HG02588 (cell line): Measurements from ENCODE around the gene TOP2B.
A peak's percentile ranks its signal among the peaks of the same experiment; 100 is the strongest.

Experiments used
- ATAC-seq: cut with Tn5 transposase; IDR thresholded peaks from one replicate; pipeline ENCODE4 v1.9.1; 2021; ENCODE audit warnings: mild to moderate bottlenecking, moderate library complexity; ENCODE audit not compliant: unreplicated experiment

The TOP2B gene, protein sequence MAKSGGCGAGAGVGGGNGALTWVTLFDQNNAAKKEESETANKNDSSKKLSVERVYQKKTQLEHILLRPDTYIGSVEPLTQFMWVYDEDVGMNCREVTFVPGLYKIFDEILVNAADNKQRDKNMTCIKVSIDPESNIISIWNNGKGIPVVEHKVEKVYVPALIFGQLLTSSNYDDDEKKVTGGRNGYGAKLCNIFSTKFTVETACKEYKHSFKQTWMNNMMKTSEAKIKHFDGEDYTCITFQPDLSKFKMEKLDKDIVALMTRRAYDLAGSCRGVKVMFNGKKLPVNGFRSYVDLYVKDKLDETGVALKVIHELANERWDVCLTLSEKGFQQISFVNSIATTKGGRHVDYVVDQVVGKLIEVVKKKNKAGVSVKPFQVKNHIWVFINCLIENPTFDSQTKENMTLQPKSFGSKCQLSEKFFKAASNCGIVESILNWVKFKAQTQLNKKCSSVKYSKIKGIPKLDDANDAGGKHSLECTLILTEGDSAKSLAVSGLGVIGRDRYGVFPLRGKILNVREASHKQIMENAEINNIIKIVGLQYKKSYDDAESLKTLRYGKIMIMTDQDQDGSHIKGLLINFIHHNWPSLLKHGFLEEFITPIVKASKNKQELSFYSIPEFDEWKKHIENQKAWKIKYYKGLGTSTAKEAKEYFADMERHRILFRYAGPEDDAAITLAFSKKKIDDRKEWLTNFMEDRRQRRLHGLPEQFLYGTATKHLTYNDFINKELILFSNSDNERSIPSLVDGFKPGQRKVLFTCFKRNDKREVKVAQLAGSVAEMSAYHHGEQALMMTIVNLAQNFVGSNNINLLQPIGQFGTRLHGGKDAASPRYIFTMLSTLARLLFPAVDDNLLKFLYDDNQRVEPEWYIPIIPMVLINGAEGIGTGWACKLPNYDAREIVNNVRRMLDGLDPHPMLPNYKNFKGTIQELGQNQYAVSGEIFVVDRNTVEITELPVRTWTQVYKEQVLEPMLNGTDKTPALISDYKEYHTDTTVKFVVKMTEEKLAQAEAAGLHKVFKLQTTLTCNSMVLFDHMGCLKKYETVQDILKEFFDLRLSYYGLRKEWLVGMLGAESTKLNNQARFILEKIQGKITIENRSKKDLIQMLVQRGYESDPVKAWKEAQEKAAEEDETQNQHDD (N-terminal part only)

DNA sequence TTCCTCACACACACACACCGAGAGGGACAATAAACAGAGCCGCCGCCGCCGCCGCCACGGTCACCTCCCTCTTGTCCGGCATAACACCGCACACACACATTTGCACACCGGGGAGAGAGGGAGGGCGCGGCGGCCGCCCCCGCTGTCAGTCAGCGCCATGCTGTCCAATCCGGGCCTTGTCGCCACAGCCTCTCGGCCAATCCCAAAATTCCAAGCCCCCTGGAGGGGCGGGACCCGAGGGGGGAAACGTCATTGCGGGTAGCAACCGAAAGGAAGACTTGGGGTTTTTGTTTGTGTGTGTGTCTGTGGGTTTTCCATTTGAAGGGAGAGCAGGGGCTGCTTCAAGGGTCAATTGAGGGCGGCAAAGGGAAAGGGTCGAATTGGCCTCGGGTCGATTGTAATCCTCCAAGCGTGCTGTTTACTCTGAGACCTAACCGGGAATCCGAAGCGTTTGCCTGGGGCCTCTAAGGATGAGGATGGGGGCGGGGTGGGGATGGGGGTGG is at the start of gene TOP2B:
Gene TOP2B (minus strand): TSS at position 96 of the 503 bp plus-strand sequence. CDS start 610 bp downstream, outside the sequence.
- ATAC-seq: peak; percentile 90

DNA sequence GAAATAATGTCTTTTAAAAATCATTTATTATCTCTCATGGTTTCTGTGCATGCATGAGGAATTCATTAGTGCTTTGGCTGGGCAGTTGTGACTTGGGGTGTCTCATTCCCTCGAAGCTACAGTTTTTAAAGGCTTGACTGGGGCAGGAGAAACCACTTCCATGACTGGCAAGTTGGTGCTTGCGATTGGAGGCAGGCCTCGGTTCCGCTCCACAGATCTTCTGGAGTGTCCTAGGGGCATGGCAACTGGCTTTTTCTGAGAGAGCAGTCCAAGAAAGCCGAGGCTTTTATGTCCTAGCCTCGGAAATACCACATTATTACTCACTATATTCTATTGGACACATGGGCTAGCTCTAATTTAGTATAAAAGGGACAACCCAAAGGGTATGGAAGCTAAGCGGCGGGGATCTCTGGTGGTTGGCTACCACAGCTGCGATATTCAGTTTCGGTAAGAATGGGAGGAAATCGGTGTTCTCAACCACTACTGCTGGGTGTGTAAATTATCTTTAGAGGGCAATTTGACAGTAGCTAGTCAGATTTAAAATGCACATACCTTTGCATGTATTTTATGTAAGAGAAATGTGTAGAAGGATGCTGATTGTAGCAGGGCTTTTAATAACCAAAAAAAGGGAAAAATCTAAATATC is 48.8 kb upstream of the TOP2B start:
- ATAC-seq: no peak

DNA sequence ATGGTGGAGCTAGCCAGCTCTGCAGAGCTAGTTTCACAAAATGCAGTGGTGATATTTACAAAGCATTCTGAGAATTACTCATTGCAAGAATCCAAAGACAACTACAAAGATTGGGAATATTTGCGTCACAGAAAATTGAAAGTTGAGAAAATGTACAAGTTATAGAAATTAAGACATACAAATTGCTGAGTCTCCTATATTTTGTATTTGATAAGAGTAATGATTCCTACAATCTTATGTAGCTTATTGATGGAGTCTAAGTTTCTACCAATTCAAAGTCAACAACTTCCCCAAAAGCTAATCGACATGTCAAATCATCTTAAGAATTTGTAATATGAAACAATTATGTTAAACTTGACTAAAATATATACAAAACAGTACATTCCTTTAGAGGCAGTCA is 46.4 kb upstream of the TOP2B start:
- no peak for ATAC-seq

DNA sequence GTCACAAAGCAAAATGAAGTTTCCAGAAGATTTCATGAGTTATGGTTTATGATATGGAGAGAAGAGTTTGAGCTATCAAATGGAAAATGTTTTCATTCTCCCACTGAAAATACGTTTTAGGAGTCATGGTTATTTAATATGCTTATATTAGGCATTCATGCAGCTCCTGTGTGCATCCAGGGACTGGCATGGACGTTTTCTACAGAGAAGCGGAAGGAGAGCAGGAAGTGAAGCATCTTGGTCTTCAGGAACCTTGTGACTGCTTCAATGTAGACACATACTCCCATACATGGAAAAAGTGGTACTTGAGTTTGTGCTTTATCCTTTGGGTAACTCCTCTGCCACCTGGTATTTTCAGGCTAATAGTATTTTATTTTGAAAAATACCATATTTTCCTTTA is 43.3 kb upstream of the TOP2B start:
- no peak for ATAC-seq

DNA sequence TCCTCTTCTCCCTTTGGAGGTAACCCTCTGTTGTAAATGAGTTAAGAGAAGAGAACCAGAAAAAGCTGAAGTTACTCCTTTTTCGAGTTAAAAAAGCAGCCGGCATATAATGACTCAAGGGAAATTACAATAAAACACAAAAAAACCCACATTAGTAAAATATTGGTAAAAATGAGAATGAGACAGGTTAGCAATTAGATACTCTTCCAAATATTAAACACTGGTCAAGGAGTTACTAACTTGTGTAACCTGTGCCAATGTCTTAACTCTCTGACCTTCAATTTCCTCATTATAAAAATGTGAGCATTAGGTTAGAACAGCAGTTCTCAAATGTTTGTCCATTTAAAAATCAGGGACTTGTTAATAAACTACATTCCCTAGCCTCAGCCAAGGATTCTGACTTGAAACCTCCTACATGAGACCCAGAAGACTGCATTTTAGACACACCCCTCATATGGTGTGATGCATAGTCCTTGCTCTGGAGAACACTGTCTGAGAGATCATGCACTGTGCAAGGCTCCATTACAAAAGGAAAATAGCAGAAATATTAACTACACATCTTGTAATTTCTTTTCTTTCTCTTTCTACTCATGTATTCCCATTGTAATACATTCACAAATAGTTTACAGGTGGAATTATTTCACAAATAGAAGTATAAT is 42.7 kb upstream of the TOP2B start:
- ATAC-seq: no peak

DNA sequence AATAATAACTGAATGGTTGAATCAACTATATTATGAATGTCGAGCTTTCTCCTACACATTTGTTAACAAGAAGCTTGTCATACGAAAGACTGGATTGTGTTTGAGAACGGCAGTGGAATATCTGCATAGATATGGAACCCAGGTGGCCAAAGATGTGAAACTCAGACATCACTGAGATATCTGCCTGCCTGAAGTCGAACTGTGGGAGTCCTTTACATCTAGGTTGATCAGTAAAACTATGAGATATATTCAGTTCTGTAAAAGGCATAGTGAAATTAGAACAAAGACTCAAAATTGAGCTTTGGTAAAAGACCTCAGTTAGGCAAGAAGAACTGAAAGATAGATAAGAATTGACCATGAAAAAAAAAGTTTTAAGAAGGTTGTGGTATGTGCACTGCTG is 41.5 kb upstream of the TOP2B start:
- ATAC-seq: no peak

DNA sequence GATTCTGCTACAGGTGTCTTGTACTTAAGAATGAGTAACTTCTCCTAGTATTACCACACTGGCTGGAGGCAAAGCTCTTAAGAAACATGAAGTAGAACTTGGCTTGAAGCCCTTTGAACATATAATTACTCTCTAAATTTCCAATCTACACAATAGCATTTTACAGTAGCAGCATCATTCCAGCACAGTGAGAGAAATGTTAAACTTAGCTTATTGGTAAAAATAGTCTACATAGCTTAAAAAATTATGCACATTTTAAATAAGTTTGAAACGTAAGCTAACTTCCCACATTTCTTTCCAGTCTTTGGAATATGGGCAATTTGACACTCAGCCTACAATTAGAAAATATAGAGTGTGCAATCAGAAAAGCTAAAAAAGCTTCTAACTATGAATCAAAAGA is 32.8 kb upstream of the TOP2B start:
- ATAC-seq: no peak

DNA sequence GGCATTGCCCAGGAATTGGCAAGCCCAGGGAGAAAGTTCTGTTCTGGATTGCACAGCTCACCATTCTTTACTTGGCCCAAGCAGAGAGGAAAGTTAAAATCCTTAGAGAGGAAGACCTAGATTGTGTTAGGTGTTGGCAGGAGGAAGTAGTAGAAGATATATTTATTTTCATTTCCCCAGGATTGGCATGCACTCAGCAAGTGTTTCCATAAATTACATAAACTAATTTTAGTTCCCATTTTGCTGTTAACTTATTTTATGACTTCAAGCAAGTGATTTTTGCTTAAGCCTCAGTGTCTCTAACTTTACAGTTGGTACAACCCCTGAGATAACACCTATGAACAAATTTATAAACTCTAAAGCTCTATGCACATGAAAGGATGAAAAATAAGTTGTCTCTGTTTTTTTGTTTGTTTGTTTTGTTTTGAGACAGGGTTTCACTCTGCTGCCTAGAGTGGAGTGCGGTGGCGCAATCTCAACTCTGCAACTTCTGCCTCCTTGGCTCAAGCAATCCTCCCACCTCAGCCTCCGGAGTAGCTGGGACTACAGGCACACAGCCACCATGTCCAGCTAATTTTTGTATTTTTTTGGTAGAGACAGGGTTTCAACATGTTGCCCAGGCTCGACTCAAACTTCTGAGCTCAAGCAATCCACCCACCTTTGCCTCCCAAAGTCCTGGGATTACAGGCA is 31.2 kb upstream of the TOP2B start:
- no peak for ATAC-seq

DNA sequence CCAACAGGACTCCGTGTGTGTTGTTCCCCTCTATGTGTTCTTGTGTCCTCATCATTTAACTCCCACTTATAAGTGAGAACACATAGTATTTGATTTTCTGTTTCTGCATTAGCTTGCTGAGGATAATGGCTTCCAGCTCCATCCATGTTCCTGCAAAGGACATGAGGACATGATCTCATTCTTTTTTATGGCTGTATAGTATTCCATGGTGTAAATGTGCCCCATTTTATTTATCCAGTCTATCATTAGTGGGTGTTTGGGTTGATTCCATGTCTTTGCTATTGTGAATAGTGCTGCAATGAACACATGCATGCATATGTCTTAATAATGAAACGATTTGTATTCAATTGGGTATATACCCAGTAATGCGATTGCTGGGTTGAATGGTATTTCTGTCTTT is 28.5 kb upstream of the TOP2B start:
- ATAC-seq: no peak

DNA sequence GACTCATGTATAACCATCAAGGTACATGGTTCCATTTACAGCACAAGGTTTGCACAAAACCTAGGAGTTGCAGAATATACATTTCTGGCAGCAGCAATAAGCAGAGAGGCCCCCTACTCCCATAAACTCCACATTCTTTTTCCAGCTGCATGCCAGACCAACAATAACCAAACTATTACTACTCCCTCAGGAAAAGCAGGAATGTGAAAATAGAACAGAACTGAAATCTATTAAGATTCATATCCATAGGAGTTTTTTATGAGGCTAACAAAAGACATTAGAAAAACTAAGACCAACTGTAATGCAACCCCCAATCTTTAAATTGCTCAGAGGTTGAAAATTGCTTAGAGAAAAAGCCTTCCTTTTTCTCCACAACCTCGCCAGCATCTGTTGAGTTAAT is 27.6 kb upstream of the TOP2B start:
- ATAC-seq: no peak

DNA sequence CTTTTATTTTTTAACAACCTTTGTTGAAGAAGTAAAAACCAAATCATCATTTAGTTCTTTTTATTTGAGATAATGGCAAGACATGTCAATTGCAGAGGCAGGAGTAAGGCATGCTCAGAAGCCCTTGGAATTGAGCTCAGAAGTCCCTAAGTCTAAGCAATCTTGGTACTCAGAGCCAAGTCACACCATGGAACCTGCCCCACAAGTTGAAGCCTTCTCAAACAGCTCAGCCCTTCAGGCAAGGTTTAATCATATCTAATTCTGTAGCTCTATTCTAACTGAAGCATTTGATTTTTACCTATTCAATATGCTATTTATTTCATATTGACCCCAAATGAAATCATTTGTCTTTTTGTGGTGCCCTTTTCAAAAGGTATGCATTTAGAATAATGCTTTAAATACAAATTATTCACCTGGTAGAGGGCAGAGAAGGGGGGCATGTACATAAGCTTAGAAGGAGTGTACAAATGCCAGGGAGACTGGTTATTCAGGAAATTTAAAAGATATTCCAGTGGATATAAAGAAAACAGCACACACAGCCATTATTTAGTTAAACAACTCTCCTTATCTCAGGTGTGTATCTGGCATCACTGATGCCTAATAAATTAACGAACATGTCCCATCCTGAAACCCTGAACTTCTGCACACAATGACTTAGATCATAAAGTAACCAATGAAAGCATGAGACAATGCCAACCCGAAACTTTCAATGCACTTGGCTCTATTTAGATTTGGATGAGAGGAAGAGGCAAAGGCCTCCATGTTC is 26.2 kb upstream of the TOP2B start:
- no peak for ATAC-seq

DNA sequence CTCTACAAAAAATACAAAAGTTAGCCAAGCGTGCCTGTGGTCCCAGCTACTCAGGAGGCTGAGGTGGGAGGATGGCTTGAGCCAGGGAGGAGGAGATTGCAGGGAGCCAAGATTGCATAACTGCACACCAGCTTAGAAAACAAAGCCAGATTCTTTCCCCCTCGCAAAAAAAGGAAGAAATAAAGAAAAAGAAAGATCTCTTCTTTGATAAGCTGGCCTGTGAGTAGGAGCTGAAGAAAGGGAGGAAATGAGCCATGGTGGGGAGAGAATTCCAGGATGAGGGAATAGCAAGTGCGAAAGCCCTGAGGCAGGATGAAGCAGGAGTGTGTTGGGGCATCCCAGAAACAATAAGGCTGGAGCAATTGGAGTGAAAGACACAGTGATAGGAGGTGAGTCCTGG is 24.5 kb upstream of the TOP2B start:
- no peak for ATAC-seq

DNA sequence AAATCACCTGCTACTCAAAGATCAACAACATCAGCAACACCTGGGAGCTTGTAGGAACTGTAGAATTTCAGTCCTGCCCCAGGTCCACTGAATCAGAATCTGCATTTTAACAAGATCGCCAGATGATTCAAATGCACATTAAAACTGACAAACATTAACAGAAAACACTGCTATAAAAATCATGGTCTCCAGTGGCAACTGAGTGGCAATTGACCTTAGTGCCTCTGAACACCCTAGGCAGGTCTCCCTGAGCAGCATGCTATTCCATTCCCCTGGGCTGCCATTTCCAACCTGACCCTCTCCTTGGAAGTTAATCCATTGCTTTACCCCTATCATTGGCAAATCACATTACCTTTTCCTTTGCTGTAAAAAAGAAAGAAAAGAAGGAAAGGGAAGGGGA is 23.0 kb upstream of the TOP2B start:
- no peak for ATAC-seq

DNA sequence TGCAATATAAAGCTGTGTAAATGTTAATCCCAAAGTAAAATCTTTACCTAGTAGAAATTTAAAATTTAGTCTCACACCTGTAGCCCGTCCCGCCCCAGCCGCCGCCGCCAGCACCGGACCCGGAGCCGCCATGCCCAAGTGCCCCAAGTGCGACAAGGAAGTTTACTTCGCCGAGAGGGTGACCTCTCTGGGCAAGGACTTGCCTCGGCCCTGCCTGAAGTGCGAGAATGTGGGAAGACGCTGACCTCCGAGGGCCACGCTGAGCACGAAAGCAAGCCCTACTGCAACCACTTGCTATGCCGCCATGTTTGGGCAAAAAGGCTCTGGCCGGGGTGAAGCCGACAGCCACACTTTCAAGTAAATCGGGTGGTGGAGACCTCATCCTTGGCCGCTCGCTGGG is 22.1 kb upstream of the TOP2B start:
- no peak for ATAC-seq

DNA sequence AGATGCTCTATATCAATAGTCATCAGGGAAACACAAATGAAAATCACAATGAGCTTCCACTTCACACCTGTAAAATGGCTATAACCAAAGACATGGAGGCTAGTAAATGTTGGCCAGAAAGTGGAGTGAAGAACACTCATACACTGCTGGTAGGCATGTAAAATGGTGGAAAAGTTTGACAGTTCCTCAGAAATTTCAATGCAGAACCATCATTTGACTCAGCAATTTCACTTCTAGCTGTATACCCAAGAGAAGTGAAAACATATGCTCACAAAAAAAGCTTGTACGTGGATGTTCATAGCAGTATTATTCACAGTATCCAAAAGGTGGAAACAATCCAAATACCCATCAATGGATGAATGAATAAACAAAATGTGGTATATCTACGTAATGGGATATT is 19.2 kb upstream of the TOP2B start:
- no peak for ATAC-seq

DNA sequence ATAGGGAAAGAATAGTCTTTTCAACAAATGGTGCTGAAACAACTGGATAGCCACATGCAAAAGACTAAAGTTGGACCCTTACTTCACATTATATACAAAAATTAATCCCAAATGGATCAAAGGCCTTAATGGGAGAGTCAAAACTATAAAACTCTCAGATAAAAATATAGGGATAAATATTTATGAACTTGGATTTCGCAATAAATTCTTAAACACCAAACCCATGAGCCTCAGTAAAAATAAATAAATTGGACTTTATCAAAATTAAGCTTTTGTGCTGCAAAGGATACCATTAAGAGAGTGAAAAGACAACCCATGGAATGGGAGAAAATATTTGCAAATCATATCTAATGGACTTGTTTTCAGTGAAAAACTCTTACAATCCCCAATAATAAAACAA is 18.7 kb upstream of the TOP2B start:
- no peak for ATAC-seq

DNA sequence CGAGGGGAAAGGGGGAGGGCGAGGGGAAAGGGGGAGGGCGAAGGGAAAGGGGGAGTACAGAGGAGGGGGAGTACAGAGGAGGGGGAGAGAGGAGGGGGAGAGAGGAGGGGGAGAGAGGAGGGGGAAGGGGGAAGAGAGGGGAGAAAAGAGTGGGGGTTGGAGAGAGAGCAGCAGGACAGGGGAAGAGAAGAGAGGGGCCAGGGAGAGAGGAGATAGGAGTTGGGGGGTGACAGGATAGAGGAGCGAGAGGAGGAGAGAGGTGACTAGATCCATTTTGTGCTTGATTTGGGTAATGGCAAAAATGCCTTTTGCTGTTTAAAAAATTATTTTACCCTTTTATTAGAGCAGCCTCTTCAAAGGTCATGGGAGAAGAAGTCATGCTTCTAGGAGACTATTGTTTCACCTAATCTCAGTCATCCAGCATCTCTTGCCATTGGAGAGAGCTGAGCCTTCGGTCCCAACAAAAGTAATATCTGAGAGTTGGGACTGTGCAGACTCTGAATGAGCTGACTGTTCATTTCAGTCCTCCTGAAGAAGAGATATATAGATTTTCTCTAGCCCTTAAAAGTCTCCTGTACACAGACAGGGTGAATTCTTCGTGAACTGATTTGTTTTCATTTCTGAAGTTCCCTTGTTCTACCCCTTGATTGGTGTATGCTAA is 15.1 kb upstream of the TOP2B start:
- no peak for ATAC-seq

DNA sequence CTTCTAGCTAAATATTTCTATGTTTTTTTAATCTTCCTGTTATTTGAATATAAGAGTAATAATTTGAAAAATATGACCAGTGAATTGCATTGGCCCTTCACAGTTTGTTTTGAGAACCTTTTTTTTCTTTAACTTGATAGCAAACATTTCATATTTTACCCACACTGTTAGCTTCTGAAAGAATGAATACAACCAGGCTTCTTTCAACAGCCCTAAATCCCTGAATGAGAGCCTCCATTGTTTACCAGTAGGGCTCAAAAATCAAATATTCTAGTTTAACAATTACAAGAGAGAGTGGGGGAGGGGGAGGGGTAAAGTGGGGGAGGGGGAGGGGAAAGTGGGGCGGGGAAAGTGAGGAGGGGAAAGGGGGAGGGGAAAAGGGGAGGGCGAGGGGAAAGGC is 14.5 kb upstream of the TOP2B start:
- no peak for ATAC-seq

DNA sequence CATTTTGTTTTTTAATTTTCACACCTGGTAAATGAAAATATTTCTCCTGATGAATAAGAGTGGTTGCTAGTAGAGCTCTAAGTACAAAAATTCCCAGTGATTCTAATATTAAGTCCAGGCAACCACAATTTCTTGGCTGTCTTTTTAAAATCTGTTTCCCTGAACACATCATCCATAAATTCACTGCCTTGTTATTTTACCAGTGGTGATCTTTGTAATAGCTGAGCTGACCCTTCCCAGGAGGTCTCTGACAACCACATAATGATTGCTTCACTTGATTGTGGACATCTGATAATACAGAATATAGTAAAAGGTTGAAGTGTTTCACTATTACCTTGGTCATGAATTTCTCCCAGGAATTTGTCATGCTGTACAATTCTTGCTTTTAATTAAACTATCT is 13.9 kb upstream of the TOP2B start:
- no peak for ATAC-seq
